GM21526 (cell line): ENCODE results near the gene MELTF.

ENCODE experiments used
- ATAC-seq: cut with Tn5 transposase; IDR thresholded peaks from one replicate; pipeline ENCODE4 v1.9.1; 2021; ENCODE audit warnings: moderate library complexity; ENCODE audit not compliant: unreplicated experiment, low FRiP score

Gene MELTF

GRCh38 chr3:196995027-196995426 is 34.6 kb downstream of the MELTF start:
- no peak for ATAC-seq

GRCh38 chr3:196994056-196994455 is 35.6 kb downstream of the MELTF start:
- ATAC-seq = no peak

GRCh38 chr3:196992461-196993065 is 37.1 kb downstream of the MELTF start:
- ATAC-seq = no peak

- ATAC-seq = no peak
Observed at GRCh38 chr3:196991581-196992460, 37.8 kb downstream of the MELTF start.

- ATAC-seq = no peak
Observed at GRCh38 chr3:196990601-196991007, 39.0 kb downstream of the MELTF start.

GRCh38 chr3:196989721-196990262 is 39.8 kb downstream of the MELTF start:
- no peak for ATAC-seq

GRCh38 chr3:196988241-196989029 is 41.2 kb downstream of the MELTF start:
- ATAC-seq = no peak

- ATAC-seq = no peak
Observed at GRCh38 chr3:196987022-196987421, 42.6 kb downstream of the MELTF start.

- ATAC-seq = no peak
Observed at GRCh38 chr3:196985954-196986885, 43.4 kb downstream of the MELTF start.

GRCh38 chr3:196985298-196985697 is 44.3 kb downstream of the MELTF start:
- ATAC-seq = no peak

- no peak for ATAC-seq
Observed at GRCh38 chr3:196983186-196983585, 46.4 kb downstream of the MELTF start.

- ATAC-seq = no peak
Observed at GRCh38 chr3:196981657-196982056, 48.0 kb downstream of the MELTF start.

- no peak for ATAC-seq
Observed at GRCh38 chr3:196979545-196979944, 50.1 kb downstream of the MELTF start.

- ATAC-seq = no peak
Observed at GRCh38 chr3:196976941-196977340, 52.7 kb downstream of the MELTF start.

GRCh38 chr3:196975349-196975748 is 54.3 kb downstream of the MELTF start:
- no peak for ATAC-seq

GRCh38 chr3:196974661-196975060 is 55.0 kb downstream of the MELTF start:
- no peak for ATAC-seq

- no peak for ATAC-seq
Observed at GRCh38 chr3:196971094-196971698, 58.4 kb downstream of the MELTF start.

- ATAC-seq = no peak
Observed at GRCh38 chr3:196970547-196971093, 59.0 kb downstream of the MELTF start.
